Breast epithelium (tissue), 4 donors: ENCODE results near the gene INSL3. TPM values are rescaled to one million over a fixed set of nuclear protein-coding genes. Genes with fewer than 3 reads are reported as not detected.

ENCODE experiments used
- DNase-seq, 2 donors: peaks; one replicate each; pipeline ENCODE4 v3.0.0-alpha.2; 2019; ENCODE audit warnings: low spot score in 2 of 2
- H3K27ac ChIP-seq, 2 donors: fragments of 200-600 bp; sonication (generic) in 1 of 2; one replicate each; pipeline ENCODE4 v1.5.1; 2016 to 2019; ENCODE audit warnings: mild to moderate bottlenecking in 1 of 2
- H3K27me3 ChIP-seq, 2 donors: fragments of 200-600 bp; sonication (generic) in 1 of 2; one replicate each; pipeline versions ENCODE4 v1.5.1 to v1.6.0; 2017 to 2019; ENCODE audit warnings: control low read depth in 1 of 2, mild to moderate bottlenecking in 1 of 2
- H3K36me3 ChIP-seq: fragments of 200-600 bp; one replicate; pipeline ENCODE4 v1.5.1; 2019
- H3K4me1 ChIP-seq, 2 donors: fragments of 200-600 bp; sonication (generic); one replicate each; pipeline ENCODE4 v1.5.1; 2016 to 2019; ENCODE audit warnings: control low read depth in 1 of 2
- H3K4me3 ChIP-seq, 3 donors: fragments of 200-600 bp; sonication (generic); 1 replicate in 2 of 3; 2 replicates in 1 of 3; pipeline ENCODE4 v1.5.1; 2016 to 2019; ENCODE audit warnings: mild to moderate bottlenecking in 3 of 3, moderate library complexity in 2 of 3
- H3K9me3 ChIP-seq, 2 donors: fragments of 200-600 bp; sonication (generic) in 1 of 2; one replicate each; pipeline ENCODE4 v1.5.1; 2016 to 2019; ENCODE audit warnings: control low read depth in 1 of 2
- POLR2A ChIP-seq: fragments of 450-650 bp; IDR thresholded peaks from one replicate; pipeline ENCODE4 v1.6.1; 2016; ENCODE audit warnings: antibody characterized with exemption, mild to moderate bottlenecking, moderate library complexity
- POLR2AphosphoS5 ChIP-seq, 3 donors: sonication (generic); formaldehyde crosslinking; IDR thresholded peaks; one replicate each; pipeline ENCODE4 v1.6.1; 2017; ENCODE audit warnings: antibody characterized with exemption in 3 of 3
- intact Hi-C: fragments of 100-400 bp; cut with DNase I; formaldehyde crosslinking; loops from one replicate; pipeline ENCODE4 v1.15.1; 2023; ENCODE audit warnings: low total_unique reads
- total RNA-seq, 3 donors: library from RNA; depleted of rRNA; stranded (reverse); fragments of >200 nt; gene quantifications; one replicate each; pipeline ENCODE4 v1.1.0, GENCODE V29; 2016
- TF ChIP-seq, protein P1 (sequence below), 3 donors: fragments of 450-650 bp; IDR thresholded peaks; one replicate each; pipeline ENCODE4 v1.5.1; 2016 to 2017; ENCODE audit warnings: antibody characterized with exemption in 3 of 3, mild to moderate bottlenecking in 3 of 3, moderate library complexity in 3 of 3

INSL3 gene
- total RNA-seq, 3 donors from 2014 or later = 0.66 TPM; not detected in 2

- DNase-seq = no peak
- Histone ChIP-seq H3K36me3 (no peaks in the 10 kb centered on the region), H3K9me3 (no peaks in the 10 kb centered on the region), H3K4me3 (no peak overlapping the region), H3K27ac (no peak overlapping the region), H3K4me1 (no peaks in the 10 kb centered on the region), H3K27me3 (no peaks in the 10 kb centered on the region)
- intact Hi-C loops = no loop called here
- TF ChIP-seq POLR2AphosphoS5 (IDR thresholded peaks at IDR 0.05) (no peak), POLR2A (no peak)
- TF ChIP-seq, protein P1, sequence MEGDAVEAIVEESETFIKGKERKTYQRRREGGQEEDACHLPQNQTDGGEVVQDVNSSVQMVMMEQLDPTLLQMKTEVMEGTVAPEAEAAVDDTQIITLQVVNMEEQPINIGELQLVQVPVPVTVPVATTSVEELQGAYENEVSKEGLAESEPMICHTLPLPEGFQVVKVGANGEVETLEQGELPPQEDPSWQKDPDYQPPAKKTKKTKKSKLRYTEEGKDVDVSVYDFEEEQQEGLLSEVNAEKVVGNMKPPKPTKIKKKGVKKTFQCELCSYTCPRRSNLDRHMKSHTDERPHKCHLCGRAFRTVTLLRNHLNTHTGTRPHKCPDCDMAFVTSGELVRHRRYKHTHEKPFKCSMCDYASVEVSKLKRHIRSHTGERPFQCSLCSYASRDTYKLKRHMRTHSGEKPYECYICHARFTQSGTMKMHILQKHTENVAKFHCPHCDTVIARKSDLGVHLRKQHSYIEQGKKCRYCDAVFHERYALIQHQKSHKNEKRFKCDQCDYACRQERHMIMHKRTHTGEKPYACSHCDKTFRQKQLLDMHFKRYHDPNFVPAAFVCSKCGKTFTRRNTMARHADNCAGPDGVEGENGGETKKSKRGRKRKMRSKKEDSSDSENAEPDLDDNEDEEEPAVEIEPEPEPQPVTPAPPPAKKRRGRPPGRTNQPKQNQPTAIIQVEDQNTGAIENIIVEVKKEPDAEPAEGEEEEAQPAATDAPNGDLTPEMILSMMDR (IDR thresholded peaks at IDR 0.05) = no peak
Measured at GRCh38 chr19:17834350-17835181, 13.2 kb upstream of the INSL3 start.

DNA sequence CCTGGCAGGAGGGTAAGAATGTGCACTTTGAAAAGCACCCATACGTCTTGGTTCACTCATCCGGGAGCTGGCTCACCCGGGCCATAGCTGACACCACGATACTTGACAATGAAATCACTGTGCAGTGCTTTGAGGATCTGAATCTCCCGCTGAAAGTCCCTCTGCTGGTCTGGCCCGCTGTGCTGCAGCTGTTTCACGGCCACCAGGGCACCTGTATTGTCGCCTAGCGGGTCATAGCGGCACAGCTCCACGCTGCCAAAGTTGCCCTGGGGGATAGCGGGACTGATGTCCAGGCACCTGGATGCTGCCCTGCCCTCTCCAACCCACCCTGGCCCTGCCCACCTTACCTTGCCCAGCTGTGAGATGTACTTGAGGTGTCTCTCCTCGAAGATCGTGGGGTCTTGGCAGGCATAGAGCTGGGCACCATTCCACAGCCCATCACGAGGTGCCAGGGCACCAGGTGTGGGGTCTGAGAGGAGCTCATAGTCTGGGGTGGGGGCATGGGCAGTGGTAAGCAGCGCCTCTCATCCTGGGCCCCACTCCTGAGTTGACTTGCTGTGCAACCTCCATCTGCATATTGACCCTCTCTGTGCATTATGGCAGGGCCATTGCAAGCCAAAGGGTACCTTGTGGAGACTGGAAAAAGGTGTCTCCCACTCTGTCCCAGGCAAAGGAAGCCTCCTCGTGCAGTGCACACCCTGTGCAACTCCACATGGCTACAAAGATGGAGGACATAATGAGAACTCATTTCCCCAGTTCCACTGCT, 11.3 kb upstream of the INSL3 start:
- no peak for DNase-seq
- Histone ChIP-seq H3K27me3 (no peaks in the 10 kb centered on the region), H3K4me1 (no peaks in the 10 kb centered on the region), H3K36me3 (no peaks in the 10 kb centered on the region), H3K27ac (no peak overlapping the region), H3K4me3 (no peak overlapping the region), H3K9me3 (no peaks in the 10 kb centered on the region)
- no peak for TF ChIP-seq POLR2A
- TF ChIP-seq, protein P1 (IDR thresholded peaks at IDR 0.05) = no peak
- TF ChIP-seq POLR2AphosphoS5 (IDR thresholded peaks at IDR 0.05) = no peak
- intact Hi-C loops = no loop called here

- peak overlapping the region in 1 of 3 donors; percentile 16 for H3K4me3 ChIP-seq
- H3K36me3 ChIP-seq = no peaks in the 10 kb centered on the region
- intact Hi-C loops = no loop called here
Measured at GRCh38 chr19:17831419-17831888, 10.1 kb upstream of the INSL3 start.

DNA sequence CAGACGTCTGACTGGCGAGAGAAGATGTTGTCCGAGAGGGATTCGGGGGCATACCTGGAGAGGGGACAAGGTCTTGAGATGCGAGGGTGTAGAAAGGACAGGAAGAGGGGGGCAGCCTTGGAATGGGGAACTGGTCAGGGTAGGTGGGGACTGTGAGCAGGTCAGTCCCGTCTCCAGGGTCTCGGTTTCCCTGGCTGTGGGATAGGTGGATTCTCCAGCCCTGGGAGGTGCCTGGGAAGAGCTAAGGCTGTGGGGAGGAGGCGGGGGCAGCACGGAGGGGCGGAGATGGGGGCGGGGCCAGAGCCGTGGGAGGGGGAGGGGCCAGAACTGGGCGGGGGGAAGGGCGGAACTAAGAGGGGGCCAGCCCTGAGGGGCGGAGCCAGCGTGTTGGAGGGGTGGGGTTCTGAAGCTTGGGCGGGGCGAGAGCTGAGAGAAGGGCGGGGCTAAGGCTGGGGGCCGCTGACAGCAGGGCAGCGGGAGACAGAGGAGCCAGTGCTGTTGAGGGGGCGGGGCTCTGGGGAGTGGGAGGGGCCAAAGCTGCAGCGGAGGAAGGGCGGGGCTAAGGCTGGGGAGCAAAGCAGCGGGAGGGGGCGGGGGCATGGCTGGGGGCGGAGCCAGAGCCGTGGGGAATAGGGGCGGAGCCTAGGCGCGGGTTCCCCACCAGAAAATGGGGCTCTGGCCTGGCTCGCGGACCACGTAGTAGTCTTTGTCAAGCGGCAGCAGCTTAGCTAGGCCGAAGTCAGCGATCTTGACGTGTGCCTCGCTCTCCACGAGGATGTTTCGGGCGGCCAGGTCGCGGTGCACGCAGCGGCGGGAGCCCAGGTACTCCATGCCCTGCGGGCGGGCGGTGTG, 9.5 kb upstream of the INSL3 start:
- intact Hi-C loops = no loop called here
- H3K4me1 ChIP-seq = no peaks in the 10 kb centered on the region
- no peaks in the 10 kb centered on the region for H3K36me3 ChIP-seq
- no peak for TF ChIP-seq POLR2AphosphoS5 (IDR thresholded peaks at IDR 0.05)
- TF ChIP-seq, protein P1 (IDR thresholded peaks at IDR 0.05) = no peak
- TF ChIP-seq POLR2A = no peak
- peak overlapping the region in 1 of 3 donors; percentile 16 for H3K4me3 ChIP-seq
- no peaks in the 10 kb centered on the region for H3K9me3 ChIP-seq
- H3K27me3 ChIP-seq = no peaks in the 10 kb centered on the region
- DNase-seq = no peak
- no peak overlapping the region for H3K27ac ChIP-seq

More at GRCh38 chr19:17831419-17831888, 10.1 kb upstream of the INSL3 start:
- Histone ChIP-seq H3K9me3 (no peaks in the 10 kb centered on the region), H3K27me3 (no peaks in the 10 kb centered on the region), H3K4me1 (no peaks in the 10 kb centered on the region), H3K27ac (no peak overlapping the region)
- DNase-seq = no peak
- TF ChIP-seq, protein P1 (IDR thresholded peaks at IDR 0.05) = no peak
- TF ChIP-seq POLR2AphosphoS5 (IDR thresholded peaks at IDR 0.05) (no peak), POLR2A (no peak)
